RWPE2 (cell line): Measurements from ENCODE around the gene SLC1A6.

Experiments used
- ATAC-seq: fragments of 200-7000 bp; cut with Tn5 transposase; 3 replicates; pipeline ENCODE4 v1.9.1; 2021; ENCODE audit warnings: low read depth
- DNase-seq: peaks from one replicate; pipeline ENCODE4 v3.0.0-alpha.2; 2020; ENCODE audit warnings: low spot score
- H3K27ac ChIP-seq: fragments of 450-650 bp; 2 replicates; pipeline ENCODE4 v1.5.1; 2017; ENCODE audit warnings: mild to moderate bottlenecking; ENCODE audit not compliant: poor library complexity, severe bottlenecking
- H3K27me3 ChIP-seq: fragments of 250-450 bp; sonication (Bioruptor Pico); 2 replicates; pipeline ENCODE4 v1.5.1; 2021; ENCODE audit warnings: mild to moderate bottlenecking, moderate library complexity; ENCODE audit not compliant: insufficient read depth, poor library complexity, severe bottlenecking
- H3K36me3 ChIP-seq: fragments of 250-450 bp; sonication (Bioruptor Pico); 2 replicates; pipeline ENCODE4 v1.5.1; 2020; ENCODE audit warnings: low read depth, mild to moderate bottlenecking, moderate library complexity
- H3K4me1 ChIP-seq: fragments of 250-450 bp; sonication (Bioruptor Pico); 2 replicates; pipeline ENCODE4 v1.5.1; 2021; ENCODE audit warnings: mild to moderate bottlenecking, moderate library complexity; ENCODE audit not compliant: insufficient read depth, poor library complexity, severe bottlenecking
- H3K4me3 ChIP-seq: fragments of 250-450 bp; sonication (Bioruptor Pico); 2 replicates; pipeline ENCODE4 v1.5.1; 2021; ENCODE audit warnings: mild to moderate bottlenecking, moderate library complexity; ENCODE audit not compliant: severe bottlenecking
- H3K9me3 ChIP-seq: fragments of 250-450 bp; sonication (Bioruptor Pico); 2 replicates; pipeline ENCODE4 v1.5.1; 2021; ENCODE audit warnings: mild to moderate bottlenecking, moderate library complexity; ENCODE audit not compliant: severe bottlenecking
- TF ChIP-seq, protein P1 (sequence below): fragments of 450-650 bp; IDR thresholded peaks from one replicate; pipeline ENCODE4 v1.5.1; 2017; ENCODE audit warnings: mild to moderate bottlenecking, moderate library complexity; ENCODE audit not compliant: poor library complexity, severe bottlenecking

SLC1A6 gene

DNA sequence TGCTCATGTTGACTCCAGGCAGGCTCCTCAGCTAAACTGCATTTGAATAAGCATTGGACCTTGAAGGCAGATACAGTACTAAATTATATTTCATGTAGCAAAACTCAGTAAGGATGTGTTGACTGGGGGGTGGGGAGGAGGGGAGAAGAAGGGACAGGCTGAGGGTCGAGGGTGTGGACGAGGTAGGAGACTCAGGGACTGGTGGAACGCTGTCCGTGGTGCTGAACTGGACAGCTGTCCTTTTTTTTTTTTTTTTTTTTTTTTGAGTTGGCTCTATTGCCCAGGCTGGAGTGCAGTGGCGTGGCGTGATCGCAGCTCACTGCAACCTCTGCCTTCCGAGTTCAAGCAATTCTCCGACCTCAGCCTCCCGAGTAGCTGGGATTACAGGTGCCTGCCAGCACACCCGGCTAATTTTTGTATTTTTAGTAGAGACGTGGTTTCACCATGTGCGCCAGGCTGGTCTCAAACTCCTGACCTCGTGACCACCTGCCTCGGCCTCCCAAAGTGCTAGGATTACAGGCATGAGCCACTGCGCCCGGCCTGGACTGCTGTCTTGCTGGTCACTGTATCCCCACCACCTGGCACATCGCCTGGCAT lies 36.4 kb upstream of the SLC1A6 start:
- Histone ChIP-seq H3K9me3 (no peaks in the 10 kb centered on the region), H3K4me1 (no peaks in the 10 kb centered on the region), H3K27me3 (peaks cover 4% of the 10 kb centered on the region), H3K27ac (no peak overlapping the region), H3K36me3 (no peaks in the 10 kb centered on the region), H3K4me3 (no peak overlapping the region)
- DNase-seq (no peak), ATAC-seq (no peak)
- TF ChIP-seq, protein P1, sequence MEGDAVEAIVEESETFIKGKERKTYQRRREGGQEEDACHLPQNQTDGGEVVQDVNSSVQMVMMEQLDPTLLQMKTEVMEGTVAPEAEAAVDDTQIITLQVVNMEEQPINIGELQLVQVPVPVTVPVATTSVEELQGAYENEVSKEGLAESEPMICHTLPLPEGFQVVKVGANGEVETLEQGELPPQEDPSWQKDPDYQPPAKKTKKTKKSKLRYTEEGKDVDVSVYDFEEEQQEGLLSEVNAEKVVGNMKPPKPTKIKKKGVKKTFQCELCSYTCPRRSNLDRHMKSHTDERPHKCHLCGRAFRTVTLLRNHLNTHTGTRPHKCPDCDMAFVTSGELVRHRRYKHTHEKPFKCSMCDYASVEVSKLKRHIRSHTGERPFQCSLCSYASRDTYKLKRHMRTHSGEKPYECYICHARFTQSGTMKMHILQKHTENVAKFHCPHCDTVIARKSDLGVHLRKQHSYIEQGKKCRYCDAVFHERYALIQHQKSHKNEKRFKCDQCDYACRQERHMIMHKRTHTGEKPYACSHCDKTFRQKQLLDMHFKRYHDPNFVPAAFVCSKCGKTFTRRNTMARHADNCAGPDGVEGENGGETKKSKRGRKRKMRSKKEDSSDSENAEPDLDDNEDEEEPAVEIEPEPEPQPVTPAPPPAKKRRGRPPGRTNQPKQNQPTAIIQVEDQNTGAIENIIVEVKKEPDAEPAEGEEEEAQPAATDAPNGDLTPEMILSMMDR, result no peak

DNA sequence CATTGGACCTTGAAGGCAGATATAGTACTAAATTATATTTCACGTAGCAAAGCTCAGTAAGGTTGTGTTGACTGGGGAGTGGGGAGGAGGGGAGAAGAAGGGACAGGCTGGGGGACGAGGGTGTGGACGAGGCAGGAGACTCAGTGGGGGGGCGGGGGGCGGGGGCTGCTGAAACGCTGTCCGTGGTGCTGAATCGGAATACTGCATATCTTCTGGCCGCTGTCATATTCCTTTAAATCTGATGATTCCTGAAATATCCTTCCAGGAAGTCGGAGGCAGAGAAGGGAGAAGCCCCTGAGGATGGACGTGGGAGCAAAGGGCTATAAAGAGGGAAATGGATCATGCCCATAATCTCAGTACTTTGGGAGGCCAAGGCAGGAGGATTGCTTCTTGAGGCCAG lies 34.9 kb upstream of the SLC1A6 start:
- TF ChIP-seq, protein P1, result no peak
- H3K27ac ChIP-seq, result no peak overlapping the region
- no peak overlapping the region for H3K4me3 ChIP-seq
- DNase-seq (no peak), ATAC-seq (no peak)
- no peaks in the 10 kb centered on the region for H3K36me3 ChIP-seq
- no peaks in the 10 kb centered on the region for H3K4me1 ChIP-seq
- peaks cover 14% of the 10 kb centered on the region for H3K27me3 ChIP-seq
- no peaks in the 10 kb centered on the region for H3K9me3 ChIP-seq

DNA sequence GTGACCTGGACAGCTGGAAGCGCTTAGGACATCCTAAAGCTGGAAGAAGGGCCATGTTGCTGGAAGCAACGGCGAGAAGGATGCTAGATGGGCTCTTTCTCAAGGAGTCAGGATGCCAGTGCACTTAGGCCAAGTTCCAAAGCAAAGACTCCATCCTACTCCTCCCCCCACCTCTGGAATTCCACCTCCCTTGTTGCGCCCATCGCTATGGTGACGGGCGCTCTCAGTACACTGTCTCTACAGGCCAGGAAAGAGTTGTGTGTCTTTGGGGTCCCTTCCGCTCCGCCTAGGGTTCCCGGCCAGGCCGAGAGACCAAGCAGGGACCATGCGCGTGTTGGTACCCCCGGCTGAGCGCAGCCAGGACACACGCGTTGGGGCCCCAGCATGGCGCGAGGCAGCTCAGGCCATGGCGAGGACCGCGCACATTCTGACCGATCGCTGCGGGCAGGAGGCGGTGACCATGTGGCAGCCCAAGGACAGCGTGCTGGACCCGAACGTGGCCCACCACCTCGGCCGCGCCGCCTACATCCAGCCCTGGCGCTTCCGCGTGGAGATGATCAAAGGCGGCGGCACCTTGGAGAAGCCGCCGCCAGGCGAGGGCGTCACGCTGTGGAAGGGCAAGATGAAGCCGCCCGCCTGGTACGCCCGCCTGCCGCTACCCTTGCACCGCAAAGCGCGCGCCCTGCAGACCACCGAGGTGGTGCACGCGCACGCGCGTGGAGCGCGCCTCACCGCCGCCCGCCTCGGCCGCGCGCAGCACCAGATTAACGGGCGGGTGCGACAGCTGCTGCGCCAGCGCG lies 31.0 kb upstream of the SLC1A6 start:
- DNase-seq (no peak), ATAC-seq (no peak)
- Histone ChIP-seq H3K4me3 (no peak overlapping the region), H3K4me1 (no peaks in the 10 kb centered on the region), H3K27ac (no peak overlapping the region), H3K9me3 (no peaks in the 10 kb centered on the region), H3K27me3 (peaks cover 19% of the 10 kb centered on the region), H3K36me3 (no peaks in the 10 kb centered on the region)
- TF ChIP-seq, protein P1, result no peak

DNA sequence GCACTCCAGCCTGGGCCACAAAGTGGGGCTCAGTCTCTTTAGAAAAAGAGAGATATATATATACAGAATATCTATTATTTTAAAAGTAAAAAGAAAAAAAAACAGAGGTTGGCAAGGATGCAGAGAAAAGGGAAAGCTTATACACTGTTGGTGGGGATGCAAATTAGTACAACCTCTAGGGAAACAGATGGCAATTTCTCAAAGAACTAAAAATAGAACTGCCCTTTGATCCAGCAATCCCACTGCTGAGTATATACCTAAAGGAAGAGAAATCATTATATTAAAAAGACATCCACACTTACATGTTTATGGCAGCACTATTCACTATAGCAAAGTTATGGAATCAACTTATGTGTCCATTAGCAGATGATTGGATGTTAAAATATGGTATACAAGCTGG lies 28.6 kb upstream of the SLC1A6 start:
- Histone ChIP-seq H3K36me3 (no peaks in the 10 kb centered on the region), H3K4me3 (no peak overlapping the region), H3K27me3 (peaks cover 19% of the 10 kb centered on the region), H3K9me3 (no peaks in the 10 kb centered on the region), H3K27ac (no peak overlapping the region), H3K4me1 (no peaks in the 10 kb centered on the region)
- no peak for ATAC-seq
- no peak for DNase-seq
- TF ChIP-seq, protein P1, result no peak

DNA sequence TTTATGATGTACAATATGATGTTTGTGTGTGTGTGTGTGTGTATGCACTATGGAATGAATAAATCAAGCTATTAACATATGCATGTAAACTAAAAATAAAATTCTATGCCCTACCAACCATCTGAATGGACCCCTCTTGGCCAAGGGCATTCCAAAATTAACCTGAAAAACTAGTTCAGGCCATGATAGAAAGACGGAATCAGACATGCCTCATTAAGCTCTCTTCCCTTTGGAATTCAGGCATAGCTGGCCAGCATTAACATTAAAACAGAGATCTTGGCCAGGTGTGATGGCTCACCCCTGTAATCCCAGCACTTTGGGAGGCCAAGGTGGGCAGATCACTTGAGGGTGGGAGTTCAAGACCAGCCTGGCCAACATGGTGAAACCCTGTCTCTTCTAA lies 18.3 kb upstream of the SLC1A6 start:
- Histone ChIP-seq H3K27ac (no peak overlapping the region), H3K27me3 (peaks cover 7% of the 10 kb centered on the region), H3K9me3 (no peaks in the 10 kb centered on the region), H3K4me3 (no peak overlapping the region), H3K4me1 (no peaks in the 10 kb centered on the region), H3K36me3 (no peaks in the 10 kb centered on the region)
- no peak for DNase-seq
- no peak for ATAC-seq
- TF ChIP-seq, protein P1, result no peak
